HepG2 (cell line): ENCODE results near the gene GJD3. TPM values are rescaled to one million over a fixed set of nuclear protein-coding genes. Genes with fewer than 3 reads are reported as not detected.

Source experiments
- ATAC-seq: fragments of 200-7000 bp; cut with Tn5 transposase; 3 replicates; pipeline ENCODE4 v1.9.1; 2020; ENCODE audit warnings: mild to moderate bottlenecking, moderate library complexity
- BruUV-seq: library from RNA; stranded (reverse); fragments of 400-500 nt; replicated peaks from 2 replicates; lab custom pipeline; 2021; lab: Mats Ljungman, UMichigan
- CTCF ChIA-PET: fragments of 300-600 bp; formaldehyde crosslinking; extraction: SDS; loops from one replicate; lab custom pipeline; 2021; ENCODE audit warnings: low total read pairs, inconsistent platforms, low intra/inter-chr PET ratio; lab: Yijun Ruan, JAX
- POLR2A ChIA-PET: fragments of 350-600 bp; sonication (Branson Sonifier 250); formaldehyde crosslinking; loops from one replicate; lab custom pipeline; 2020; ENCODE audit warnings: antibody characterized with exemption, inconsistent platforms; lab: Yijun Ruan, JAX
- DNase-seq: peaks from one replicate; pipeline ENCODE4 v3.0.0-alpha.2; 2015; ENCODE audit warnings: low spot score
- FAIRE-seq: peaks from 3 replicates; lab custom pipeline; 2011; peaks lifted over from hg19 to GRCh38; lab: Jason Lieb, UNC
- H2AFZ ChIP-seq: one replicate; pipeline ENCODE4 v1.6.1; 2011; ENCODE audit warnings: low read length, inconsistent platforms
- H3K27ac ChIP-seq: fragments of 300-600 bp; 3 replicates; pipeline ENCODE4 v1.8.0; 2011; ENCODE audit warnings: mixed run types, mild to moderate bottlenecking, mixed read lengths, low read length, inconsistent platforms; ENCODE audit not compliant: insufficient read depth; ENCODE audit errors: extremely low read length
- H3K27me3 ChIP-seq, 2 experiments: fragments of 200-600 bp in 1 of 2; 2 replicates in 1 of 2; 3 replicates in 1 of 2; pipeline versions ENCODE4 v1.6.0 to v1.8.0; 2011; ENCODE audit warnings: low read length in 2 of 2, mild to moderate bottlenecking in 2 of 2, moderate library complexity in 2 of 2, inconsistent platforms in 1 of 2; ENCODE audit not compliant: insufficient read depth in 2 of 2, control insufficient read depth in 1 of 2
- H3K36me3 ChIP-seq, 2 experiments: fragments of 200-600 bp in 1 of 2; replicated peaks in 1 of 2; 2 replicates in 1 of 2; 3 replicates in 1 of 2; pipeline versions ENCODE4 v1.5.1 to v1.8.0; 2011; ENCODE audit warnings: low read length in 2 of 2, inconsistent platforms in 1 of 2; ENCODE audit not compliant: insufficient read depth in 2 of 2, control insufficient read depth in 1 of 2
- H3K4me1 ChIP-seq: 2 replicates; pipeline ENCODE4 v1.5.1; 2012; ENCODE audit warnings: low read length, inconsistent platforms; ENCODE audit not compliant: insufficient read depth
- H3K4me2 ChIP-seq: 2 replicates; pipeline ENCODE4 v1.6.0; 2011; ENCODE audit warnings: low read depth, low read length, inconsistent platforms
- H3K4me3 ChIP-seq, 3 experiments: fragments of 200-600 bp in 1 of 3; sonication (generic), shearing (Covaris generic) in 1 of 3; replicated peaks in 1 of 3; 2 replicates each; pipeline ENCODE4 v1.5.1; 2011 to 2016; ENCODE audit warnings: low read length in 3 of 3, inconsistent platforms in 2 of 3, low read depth in 2 of 3, mild to moderate bottlenecking in 2 of 3, control low read depth in 1 of 3, mixed read lengths in 1 of 3; ENCODE audit not compliant: insufficient read depth in 1 of 3
- H3K79me2 ChIP-seq: one replicate; pipeline ENCODE4 v1.6.1; 2011; ENCODE audit warnings: low read length, inconsistent platforms; ENCODE audit not compliant: insufficient read depth
- H3K9ac ChIP-seq: 2 replicates; pipeline ENCODE4 v1.6.0; 2011; ENCODE audit warnings: mild to moderate bottlenecking, low read depth, low read length, inconsistent platforms; ENCODE audit not compliant: insufficient read depth
- H3K9me3 ChIP-seq: 2 replicates; pipeline ENCODE4 v1.5.1; 2012; ENCODE audit warnings: mild to moderate bottlenecking, low read length
- H4K20me1 ChIP-seq: 2 replicates; pipeline ENCODE4 v1.6.0; 2011; ENCODE audit warnings: inconsistent platforms, mild to moderate bottlenecking, low read length, moderate library complexity; ENCODE audit not compliant: insufficient read depth
- AGO2 ChIP-seq: fragments of 200-400 bp; formaldehyde crosslinking; optimal IDR thresholded peaks from 2 replicates; pipeline ENCODE3; 2017; ENCODE audit warnings: mild to moderate bottlenecking, low read depth, low read length, moderate library complexity
- GABPA ChIP-seq, 2 experiments: IDR thresholded peaks; 2 replicates each; pipeline ENCODE4 v1.6.1; 2011 to 2016; ENCODE audit warnings: low read depth in 2 of 2, low read length in 1 of 2, missing biosample characterization in 1 of 2, missing genetic modification characterization in 1 of 2
- POLR2G ChIP-seq: fragments of 200-400 bp; formaldehyde crosslinking; IDR thresholded peaks from 2 replicates; pipeline ENCODE4 v1.6.1; 2018; ENCODE audit warnings: mild to moderate bottlenecking, low read depth, low read length, moderate library complexity
- RBM22 ChIP-seq: fragments of 200-400 bp; formaldehyde crosslinking; optimal IDR thresholded peaks from 2 replicates; pipeline ENCODE3; 2017; ENCODE audit warnings: mild to moderate bottlenecking, low read length, moderate library complexity
- WGBS: methylation state at CpG from one replicate; pipeline ENCODE4 v1.1.6; 2017; ENCODE audit warnings: low lambda C conversion rate; 5-methylcytosine and 5-hydroxymethylcytosine counted together
- in situ Hi-C: cut with HindIII; loops from 2 replicates; pipeline ENCODE4 v1.10.0; 2017; ENCODE audit warnings: low pct_unique_long_range_greater_than_20kb; ENCODE audit not compliant: extremely low pct_ligation_motif_present
- intact Hi-C: fragments of 100-400 bp; cut with micrococcal nuclease; formaldehyde crosslinking; loops from one replicate; pipeline ENCODE4 v1.10.0; 2022; ENCODE audit not compliant: unreplicated experiment
- polyA plus RNA-seq, 8 experiments: library from polyadenylated mRNA; depleted of rRNA in 3 of 8; stranded (reverse) in 7 of 8; unstranded in 1 of 8; fragments of >200 nt; fragmentation: Illumina TruSeq in 4 of 8; extraction: Trizol in 4 of 8; gene quantifications; 2 replicates each; pipeline versions ENCODE4 v1.2.1 to v1.2.3, GENCODE V29; 2011 to 2016; ENCODE audit warnings: low read depth in 4 of 8, missing spikeins in 1 of 8, mixed read lengths in 1 of 8; ENCODE audit not compliant: insufficient read depth in 1 of 8
- total RNA-seq, 5 experiments: library from RNA; depleted of rRNA; stranded (reverse); fragments of >200 nt; fragmentation: Illumina TruSeq; extraction: Trizol; gene quantifications; 2 replicates each; pipeline ENCODE4 v1.2.3, GENCODE V29; 2016; ENCODE audit warnings: low read depth in 1 of 5
- TF ChIP-seq, protein P1 (sequence below): sonication (generic); formaldehyde crosslinking; IDR thresholded peaks from 2 replicates; pipeline ENCODE4 v1.4.0; 2020; ENCODE audit warnings: missing genetic modification reagents
- TF ChIP-seq, protein P2 (sequence below), 2 experiments: sonication (generic) in 1 of 2; formaldehyde crosslinking in 1 of 2; IDR thresholded peaks; 2 replicates each; pipeline versions ENCODE4 v1.4.0 to v1.6.1; 2016 to 2020; ENCODE audit warnings: borderline replicate concordance in 1 of 2, low read depth in 1 of 2, mild to moderate bottlenecking in 1 of 2, missing genetic modification reagents in 1 of 2

GJD3 gene
- total and polyA plus RNA-seq, 2 of the 13 experiments (the other 11 are each of a cell fraction or from before 2014, with no cell fraction given) = not detected

DNA sequence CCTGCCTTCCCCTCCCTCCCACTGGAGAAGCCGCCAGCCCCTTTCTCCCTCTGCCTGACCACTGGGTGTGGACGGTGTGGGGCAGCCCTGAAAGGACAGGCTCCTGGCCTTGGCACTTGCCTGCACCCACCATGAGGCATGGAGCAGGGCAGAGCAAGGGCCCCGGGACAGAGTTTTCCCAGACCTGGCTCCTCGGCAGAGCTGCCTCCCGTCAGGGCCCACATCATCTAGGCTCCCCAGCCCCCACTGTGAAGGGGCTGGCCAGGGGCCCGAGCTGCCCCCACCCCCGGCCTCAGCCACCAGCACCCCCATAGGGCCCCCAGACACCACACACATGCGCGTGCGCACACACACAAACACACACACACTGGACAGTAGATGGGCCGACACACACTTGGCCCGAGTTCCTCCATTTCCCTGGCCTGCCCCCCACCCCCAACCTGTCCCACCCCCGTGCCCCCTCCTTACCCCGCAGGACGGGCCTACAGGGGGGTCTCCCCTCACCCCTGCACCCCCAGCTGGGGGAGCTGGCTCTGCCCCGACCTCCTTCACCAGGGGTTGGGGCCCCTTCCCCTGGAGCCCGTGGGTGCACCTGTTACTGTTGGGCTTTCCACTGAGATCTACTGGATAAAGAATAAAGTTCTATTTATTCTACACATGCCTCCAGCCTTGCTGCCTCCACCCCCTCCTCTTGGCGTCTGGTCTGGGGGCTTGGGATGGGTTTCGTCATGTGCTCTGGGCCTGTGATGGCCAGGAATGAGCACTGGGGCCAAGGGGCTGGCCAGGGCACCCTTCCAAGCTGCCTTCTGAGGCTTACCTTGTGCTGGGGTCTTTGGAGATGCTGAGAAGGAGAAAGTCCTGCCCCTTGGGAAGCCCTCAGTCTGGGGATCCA lies 7.3 kb downstream of the GJD3 start:
- no peak for FAIRE-seq

More for the DNA sequence above, 7.3 kb downstream of the GJD3 start:
- Histone ChIP-seq H3K4me3 (no peak overlapping the region), H3K36me3 (peaks cover 7% of the 10 kb centered on the region in 2 experiments; a peak in 3 of 5 replicates), H2AFZ (no peak overlapping the region), H3K27me3 (peaks cover 0 to 11% of the 10 kb centered on the region in 2 experiments; a peak in 2 of 5 replicates), H3K4me1 (peaks cover 57% of the 10 kb centered on the region), H3K79me2 (no peaks in the 10 kb centered on the region), H3K9me3 (no peaks in the 10 kb centered on the region), H4K20me1 (no peaks in the 10 kb centered on the region), H3K4me2 (no peak overlapping the region), H3K9ac (no peak overlapping the region), H3K27ac (no peak overlapping the region)
- ATAC-seq (no peak), DNase-seq (no peak)
- CTCF ChIA-PET = interaction anchor here (1.0 to 5.1 kb wide), 4 partner anchors 53 to 176 kb away, joined by 4 to 157 read pairs (median 12); no protein-coding TSS in a partner anchor
- in situ Hi-C loops = loop anchor here (10.0 kb wide), 1 partner anchor 152 kb away; no protein-coding TSS in a partner anchor
- WGBS = 74% methylated on average over 14 of the region's 19 CpGs
- POLR2A ChIA-PET = interaction anchor here (1.0 to 2.0 kb wide), 3 partner anchors 40 to 178 kb away, joined by 3 to 7 read pairs (median 3); partner anchors contain the start of gene RARA
- no peak for TF ChIP-seq GABPA (IDR thresholded peaks at IDR 0.05; ENCODE audit: low read depth, low read length)
- TF ChIP-seq GABPA (CRISPR knock-in tag; IDR thresholded peaks at IDR 0.05; ENCODE audit: low read depth) = no peak
- TF ChIP-seq, protein P1, sequence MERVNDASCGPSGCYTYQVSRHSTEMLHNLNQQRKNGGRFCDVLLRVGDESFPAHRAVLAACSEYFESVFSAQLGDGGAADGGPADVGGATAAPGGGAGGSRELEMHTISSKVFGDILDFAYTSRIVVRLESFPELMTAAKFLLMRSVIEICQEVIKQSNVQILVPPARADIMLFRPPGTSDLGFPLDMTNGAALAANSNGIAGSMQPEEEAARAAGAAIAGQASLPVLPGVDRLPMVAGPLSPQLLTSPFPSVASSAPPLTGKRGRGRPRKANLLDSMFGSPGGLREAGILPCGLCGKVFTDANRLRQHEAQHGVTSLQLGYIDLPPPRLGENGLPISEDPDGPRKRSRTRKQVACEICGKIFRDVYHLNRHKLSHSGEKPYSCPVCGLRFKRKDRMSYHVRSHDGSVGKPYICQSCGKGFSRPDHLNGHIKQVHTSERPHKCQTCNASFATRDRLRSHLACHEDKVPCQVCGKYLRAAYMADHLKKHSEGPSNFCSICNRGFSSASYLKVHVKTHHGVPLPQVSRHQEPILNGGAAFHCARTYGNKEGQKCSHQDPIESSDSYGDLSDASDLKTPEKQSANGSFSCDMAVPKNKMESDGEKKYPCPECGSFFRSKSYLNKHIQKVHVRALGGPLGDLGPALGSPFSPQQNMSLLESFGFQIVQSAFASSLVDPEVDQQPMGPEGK (CRISPR knock-in tag) = 0 out of 2 replicates have a peak, but pooled peaks have one; percentile 12
- TF ChIP-seq AGO2 = peak; percentile 53
- TF ChIP-seq, protein P2, sequence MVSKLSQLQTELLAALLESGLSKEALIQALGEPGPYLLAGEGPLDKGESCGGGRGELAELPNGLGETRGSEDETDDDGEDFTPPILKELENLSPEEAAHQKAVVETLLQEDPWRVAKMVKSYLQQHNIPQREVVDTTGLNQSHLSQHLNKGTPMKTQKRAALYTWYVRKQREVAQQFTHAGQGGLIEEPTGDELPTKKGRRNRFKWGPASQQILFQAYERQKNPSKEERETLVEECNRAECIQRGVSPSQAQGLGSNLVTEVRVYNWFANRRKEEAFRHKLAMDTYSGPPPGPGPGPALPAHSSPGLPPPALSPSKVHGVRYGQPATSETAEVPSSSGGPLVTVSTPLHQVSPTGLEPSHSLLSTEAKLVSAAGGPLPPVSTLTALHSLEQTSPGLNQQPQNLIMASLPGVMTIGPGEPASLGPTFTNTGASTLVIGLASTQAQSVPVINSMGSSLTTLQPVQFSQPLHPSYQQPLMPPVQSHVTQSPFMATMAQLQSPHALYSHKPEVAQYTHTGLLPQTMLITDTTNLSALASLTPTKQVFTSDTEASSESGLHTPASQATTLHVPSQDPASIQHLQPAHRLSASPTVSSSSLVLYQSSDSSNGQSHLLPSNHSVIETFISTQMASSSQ (IDR thresholded peaks at IDR 0.05; ENCODE audit: low read depth) = no peak
- TF ChIP-seq, protein P2 (CRISPR knock-in tag; IDR thresholded peaks at IDR 0.05; ENCODE audit: borderline replicate concordance) = no peak
- peak; percentile 49 for TF ChIP-seq RBM22
- TF ChIP-seq POLR2G = peak; percentile 30; the same call in 1 of the 2 replicates
- no TSS peak for BruUV-seq
- intact Hi-C loops = loop anchor here (5.0 kb wide), 1 partner anchor 155 kb away; no protein-coding TSS in a partner anchor
